HepG2 (cell line): ENCODE measurements around the gene TNFRSF11A. TPM values are rescaled to one million over a fixed set of nuclear protein-coding genes. Genes with fewer than 3 reads are reported as not detected.

Experiments used
- ATAC-seq: fragments of 200-7000 bp; cut with Tn5 transposase; 3 replicates; pipeline ENCODE4 v1.9.1; 2020; ENCODE audit warnings: mild to moderate bottlenecking, moderate library complexity
- BruUV-seq: library from RNA; stranded (reverse); fragments of 400-500 nt; replicated peaks from 2 replicates; lab custom pipeline; 2021; lab: Mats Ljungman, UMichigan
- CTCF ChIA-PET: fragments of 300-600 bp; formaldehyde crosslinking; extraction: SDS; loops from one replicate; lab custom pipeline; 2021; ENCODE audit warnings: low total read pairs, inconsistent platforms, low intra/inter-chr PET ratio; lab: Yijun Ruan, JAX
- POLR2A ChIA-PET: fragments of 350-600 bp; sonication (Branson Sonifier 250); formaldehyde crosslinking; loops from one replicate; lab custom pipeline; 2020; ENCODE audit warnings: antibody characterized with exemption, inconsistent platforms; lab: Yijun Ruan, JAX
- DNase-seq: peaks from one replicate; pipeline ENCODE4 v3.0.0-alpha.2; 2015; ENCODE audit warnings: low spot score
- FAIRE-seq: peaks from 3 replicates; lab custom pipeline; 2011; peaks lifted over from hg19 to GRCh38; lab: Jason Lieb, UNC
- H2AFZ ChIP-seq: one replicate; pipeline ENCODE4 v1.6.1; 2011; ENCODE audit warnings: low read length, inconsistent platforms
- H3K27ac ChIP-seq: fragments of 300-600 bp; 3 replicates; pipeline ENCODE4 v1.8.0; 2011; ENCODE audit warnings: mixed run types, mild to moderate bottlenecking, mixed read lengths, low read length, inconsistent platforms; ENCODE audit not compliant: insufficient read depth; ENCODE audit errors: extremely low read length
- H3K27me3 ChIP-seq, 2 experiments: fragments of 200-600 bp in 1 of 2; 2 replicates in 1 of 2; 3 replicates in 1 of 2; pipeline versions ENCODE4 v1.6.0 to v1.8.0; 2011; ENCODE audit warnings: low read length in 2 of 2, mild to moderate bottlenecking in 2 of 2, moderate library complexity in 2 of 2, inconsistent platforms in 1 of 2; ENCODE audit not compliant: insufficient read depth in 2 of 2, control insufficient read depth in 1 of 2
- H3K36me3 ChIP-seq, 2 experiments: fragments of 200-600 bp in 1 of 2; replicated peaks in 1 of 2; 2 replicates in 1 of 2; 3 replicates in 1 of 2; pipeline versions ENCODE4 v1.5.1 to v1.8.0; 2011; ENCODE audit warnings: low read length in 2 of 2, inconsistent platforms in 1 of 2; ENCODE audit not compliant: insufficient read depth in 2 of 2, control insufficient read depth in 1 of 2
- H3K4me1 ChIP-seq: 2 replicates; pipeline ENCODE4 v1.5.1; 2012; ENCODE audit warnings: low read length, inconsistent platforms; ENCODE audit not compliant: insufficient read depth
- H3K4me2 ChIP-seq: 2 replicates; pipeline ENCODE4 v1.6.0; 2011; ENCODE audit warnings: low read depth, low read length, inconsistent platforms
- H3K4me3 ChIP-seq, 3 experiments: fragments of 200-600 bp in 1 of 3; sonication (generic), shearing (Covaris generic) in 1 of 3; replicated peaks in 1 of 3; 2 replicates each; pipeline ENCODE4 v1.5.1; 2011 to 2016; ENCODE audit warnings: low read length in 3 of 3, inconsistent platforms in 2 of 3, low read depth in 2 of 3, mild to moderate bottlenecking in 2 of 3, control low read depth in 1 of 3, mixed read lengths in 1 of 3; ENCODE audit not compliant: insufficient read depth in 1 of 3
- H3K79me2 ChIP-seq: one replicate; pipeline ENCODE4 v1.6.1; 2011; ENCODE audit warnings: low read length, inconsistent platforms; ENCODE audit not compliant: insufficient read depth
- H3K9ac ChIP-seq: 2 replicates; pipeline ENCODE4 v1.6.0; 2011; ENCODE audit warnings: mild to moderate bottlenecking, low read depth, low read length, inconsistent platforms; ENCODE audit not compliant: insufficient read depth
- H3K9me3 ChIP-seq: 2 replicates; pipeline ENCODE4 v1.5.1; 2012; ENCODE audit warnings: mild to moderate bottlenecking, low read length
- H4K20me1 ChIP-seq: 2 replicates; pipeline ENCODE4 v1.6.0; 2011; ENCODE audit warnings: inconsistent platforms, mild to moderate bottlenecking, low read length, moderate library complexity; ENCODE audit not compliant: insufficient read depth
- AGO1 ChIP-seq: fragments of 200-400 bp; formaldehyde crosslinking; IDR thresholded peaks from 2 replicates; pipeline ENCODE4 v1.6.1; 2017; ENCODE audit warnings: mild to moderate bottlenecking, low read depth, low read length, moderate library complexity; ENCODE audit not compliant: poor library complexity, severe bottlenecking
- ARID3A ChIP-seq: IDR thresholded peaks from 2 replicates; pipeline ENCODE4 v1.6.1; 2012; ENCODE audit warnings: low read depth, low read length, improper control_type of control experiment
- ATF7 ChIP-seq, 2 experiments: fragments of 450-650 bp in 1 of 2; sonication (generic) in 1 of 2; formaldehyde crosslinking in 1 of 2; IDR thresholded peaks; 2 replicates each; pipeline versions ENCODE4 v1.4.0 to v1.6.1; 2016 to 2020; ENCODE audit warnings: antibody characterized with exemption in 1 of 2, mild to moderate bottlenecking in 1 of 2, missing genetic modification reagents in 1 of 2
- CENPT ChIP-seq: sonication (generic); formaldehyde crosslinking; IDR thresholded peaks from 2 replicates; pipeline ENCODE4 v1.8.0; 2022; ENCODE audit warnings: low read depth, mild to moderate bottlenecking, moderate library complexity, missing genetic modification reagents
- ERF ChIP-seq: IDR thresholded peaks from 2 replicates; pipeline ENCODE4 v1.6.1; 2018; ENCODE audit warnings: missing biosample characterization, missing genetic modification reagents
- ETS1 ChIP-seq: sonication (generic); formaldehyde crosslinking; IDR thresholded peaks from 2 replicates; pipeline ENCODE4 v1.4.0; 2020; ENCODE audit warnings: missing genetic modification reagents
- FOXP1 ChIP-seq, 2 experiments: fragments of 450-650 bp in 1 of 2; IDR thresholded peaks; 2 replicates each; pipeline ENCODE4 v1.6.1; 2017 to 2018; ENCODE audit warnings: antibody characterized with exemption in 1 of 2
- KMT2A ChIP-seq: sonication (generic); formaldehyde crosslinking; IDR thresholded peaks from 2 replicates; pipeline ENCODE4 v1.4.0; 2020; ENCODE audit warnings: missing genetic modification reagents
- MAFF ChIP-seq: IDR thresholded peaks from 2 replicates; pipeline ENCODE4 v1.6.1; 2011; ENCODE audit warnings: low read depth, low read length, improper control_type of control experiment
- MAFK ChIP-seq, 2 experiments: IDR thresholded peaks in 1 of 2; conservative IDR thresholded peaks in 1 of 2; 2 replicates each; pipeline ENCODE4 v1.6.1; 2011; ENCODE audit warnings: improper control_type of control experiment in 2 of 2, low read length in 2 of 2
- NFATC3 ChIP-seq: sonication (generic); formaldehyde crosslinking; IDR thresholded peaks from 2 replicates; pipeline ENCODE4 v1.5.1; 2020; ENCODE audit warnings: mild to moderate bottlenecking, missing genetic modification reagents
- RARG ChIP-seq: sonication (generic); formaldehyde crosslinking; IDR thresholded peaks from 2 replicates; pipeline ENCODE4 v1.4.0; 2020; ENCODE audit warnings: low read depth, mild to moderate bottlenecking, missing genetic modification reagents
- REXO4 ChIP-seq: sonication (generic); formaldehyde crosslinking; IDR thresholded peaks from 2 replicates; pipeline ENCODE4 v1.8.0; 2022; ENCODE audit warnings: missing genetic modification reagents, mild to moderate bottlenecking, borderline replicate concordance
- SIX1 ChIP-seq: sonication (generic); formaldehyde crosslinking; IDR thresholded peaks from 2 replicates; pipeline ENCODE4 v1.4.0; 2020; ENCODE audit warnings: missing genetic modification reagents, borderline replicate concordance
- SPEN ChIP-seq: sonication (generic); formaldehyde crosslinking; IDR thresholded peaks from 2 replicates; pipeline ENCODE4 v1.5.1; 2020; ENCODE audit warnings: low read depth, mild to moderate bottlenecking, missing genetic modification reagents
- U2AF1 ChIP-seq: fragments of 200-400 bp; formaldehyde crosslinking; optimal IDR thresholded peaks from 2 replicates; pipeline ENCODE3; 2017; ENCODE audit warnings: mild to moderate bottlenecking, low read depth, low read length
- ZNF205 ChIP-seq: IDR thresholded peaks from 2 replicates; pipeline ENCODE4 v1.6.1; 2018; ENCODE audit warnings: missing biosample characterization, missing genetic modification reagents
- ZNF232 ChIP-seq: sonication (generic); formaldehyde crosslinking; IDR thresholded peaks from 2 replicates; pipeline ENCODE4 v1.4.0; 2020; ENCODE audit warnings: missing genetic modification reagents, borderline replicate concordance
- ZNF33A ChIP-seq: sonication (generic); formaldehyde crosslinking; IDR thresholded peaks from 2 replicates; pipeline ENCODE4 v1.5.1; 2020; ENCODE audit warnings: missing genetic modification reagents, mild to moderate bottlenecking, moderate library complexity, borderline replicate concordance
- ZSCAN20 ChIP-seq: sonication (generic); formaldehyde crosslinking; IDR thresholded peaks from 2 replicates; pipeline ENCODE4 v1.4.0; 2020; ENCODE audit warnings: missing genetic modification reagents, mild to moderate bottlenecking, borderline replicate concordance
- ZSCAN30 ChIP-seq: sonication (generic); formaldehyde crosslinking; IDR thresholded peaks from 2 replicates; pipeline ENCODE4 v1.5.0; 2020; ENCODE audit warnings: mild to moderate bottlenecking, missing genetic modification reagents
- WGBS: methylation state at CpG from one replicate; pipeline ENCODE4 v1.1.6; 2017; ENCODE audit warnings: low lambda C conversion rate; 5-methylcytosine and 5-hydroxymethylcytosine counted together
- in situ Hi-C: cut with HindIII; loops from 2 replicates; pipeline ENCODE4 v1.10.0; 2017; ENCODE audit warnings: low pct_unique_long_range_greater_than_20kb; ENCODE audit not compliant: extremely low pct_ligation_motif_present
- intact Hi-C: fragments of 100-400 bp; cut with micrococcal nuclease; formaldehyde crosslinking; loops from one replicate; pipeline ENCODE4 v1.10.0; 2022; ENCODE audit not compliant: unreplicated experiment
- polyA plus RNA-seq, 8 experiments: library from polyadenylated mRNA; depleted of rRNA in 3 of 8; stranded (reverse) in 7 of 8; unstranded in 1 of 8; fragments of >200 nt; fragmentation: Illumina TruSeq in 4 of 8; extraction: Trizol in 4 of 8; gene quantifications; 2 replicates each; pipeline versions ENCODE4 v1.2.1 to v1.2.3, GENCODE V29; 2011 to 2016; ENCODE audit warnings: low read depth in 4 of 8, missing spikeins in 1 of 8, mixed read lengths in 1 of 8; ENCODE audit not compliant: insufficient read depth in 1 of 8
- total RNA-seq, 5 experiments: library from RNA; depleted of rRNA; stranded (reverse); fragments of >200 nt; fragmentation: Illumina TruSeq; extraction: Trizol; gene quantifications; 2 replicates each; pipeline ENCODE4 v1.2.3, GENCODE V29; 2016; ENCODE audit warnings: low read depth in 1 of 5

The TNFRSF11A gene
- total and polyA plus RNA-seq, 2 of the 13 experiments (the other 11 are each of a cell fraction or from before 2014, with no cell fraction given): 4.6 to 6.4 TPM

GRCh38 chr18:62398291-62398690, 73.2 kb downstream of the TNFRSF11A start:
- peaks cover 56% of the 10 kb centered on the region for H3K4me1 ChIP-seq
- CTCF ChIA-PET: no interaction called here
- no peaks in the 10 kb centered on the region for H4K20me1 ChIP-seq
- H3K36me3 ChIP-seq: no peaks in the 10 kb centered on the region
- H3K27ac ChIP-seq: no peak overlapping the region
- TF ChIP-seq ZSCAN20: no peak
- no peak for TF ChIP-seq ZNF33A (CRISPR knock-in tag)
- no peak for TF ChIP-seq U2AF1
- no peak for TF ChIP-seq CENPT
- TF ChIP-seq ZSCAN30 (CRISPR knock-in tag): no peak
- TF ChIP-seq FOXP1 (IDR thresholded peaks at IDR 0.05): no peak
- TF ChIP-seq FOXP1 (CRISPR knock-in tag; IDR thresholded peaks at IDR 0.05): 0 out of 2 replicates have a peak, but pooled peaks have one; percentile 22
- no peak for TF ChIP-seq RARG (CRISPR knock-in tag)
- peak; percentile 86 for TF ChIP-seq MAFF
- TF ChIP-seq KMT2A (CRISPR knock-in tag): no peak
- no peak for TF ChIP-seq ERF (CRISPR knock-in tag)
- no peak for TF ChIP-seq ETS1 (CRISPR knock-in tag)
- no peak for TF ChIP-seq SIX1
- TF ChIP-seq REXO4: no peak
- no peak for TF ChIP-seq NFATC3
- no peak for TF ChIP-seq ZNF232 (CRISPR knock-in tag)
- no peak for TF ChIP-seq AGO1
- no peak for TF ChIP-seq ARID3A
- peak; percentile 80 to 91 for TF ChIP-seq MAFK (conservative IDR thresholded peaks at IDR 0.05 in 1 of 2, IDR thresholded peaks at IDR 0.05 in 1 of 2; ENCODE audit: low read length in 2 of 2)
- TF ChIP-seq ZNF205: no peak
- no peak for TF ChIP-seq SPEN
- TF ChIP-seq ATF7 (IDR thresholded peaks at IDR 0.05): no peak
- TF ChIP-seq ATF7 (CRISPR knock-in tag; IDR thresholded peaks at IDR 0.05): no peak
- no peak overlapping the region for H3K4me2 ChIP-seq
- no peaks in the 10 kb centered on the region for H3K9me3 ChIP-seq
- H3K9ac ChIP-seq: no peak overlapping the region
- POLR2A ChIA-PET: interaction anchor here (4.0 kb wide), 1 partner anchor 22 kb away, joined by 19 read pairs; no protein-coding TSS in a partner anchor
- H2AFZ ChIP-seq: no peak overlapping the region
- intact Hi-C loops: no loop called here
- in situ Hi-C loops: loop anchor here (10.0 kb wide), 1 partner anchor 73 kb away; the partner anchor contains the start of gene TNFRSF11A
- ATAC-seq: no peak
- H3K27me3 ChIP-seq: no peaks in the 10 kb centered on the region
- no peak overlapping the region for H3K4me3 ChIP-seq
- FAIRE-seq: no peak
- H3K79me2 ChIP-seq: no peaks in the 10 kb centered on the region
- WGBS: 55% methylated on average over 6 of the region's 6 CpGs
- BruUV-seq: no TSS peak
- DNase-seq: no peak
